D721Med (cell line): Measurements from ENCODE around the gene SUPT20H.

Source experiments
- DNase-seq: peaks from one replicate; pipeline ENCODE4 v3.0.0; 2011; ENCODE audit warnings: low spot score; ENCODE audit not compliant: insufficient read length
- FAIRE-seq: peaks from 2 replicates; lab custom pipeline; 2011; peaks lifted over from hg19 to GRCh38; lab: Jason Lieb, UNC
- CTCF ChIP-seq: IDR thresholded peaks from 2 replicates; pipeline ENCODE4 v1.5.1; 2012; ENCODE audit warnings: mild to moderate bottlenecking, control low read depth; ENCODE audit not compliant: insufficient read depth; ENCODE audit errors: missing control alignments

The SUPT20H gene

GRCh38 chr13:37102896-37103295 lies 43.4 kb upstream of the SUPT20H start:
- no peak for DNase-seq
- FAIRE-seq, result no peak
- no peak for TF ChIP-seq CTCF

GRCh38 chr13:37101201-37101600 lies 41.7 kb upstream of the SUPT20H start:
- DNase-seq (no peak), FAIRE-seq (no peak)
- TF ChIP-seq CTCF, result no peak

- no peak for DNase-seq
- no peak for TF ChIP-seq CTCF
- no peak for FAIRE-seq
Measured at GRCh38 chr13:37100731-37101130, 41.2 kb upstream of the SUPT20H start.

GRCh38 chr13:37097076-37097475 lies 37.6 kb upstream of the SUPT20H start:
- FAIRE-seq (peak; percentile 6), DNase-seq (no peak)
- TF ChIP-seq CTCF, result no peak

- no peak for FAIRE-seq
- DNase-seq, result no peak
Measured at GRCh38 chr13:37094840-37095239, 35.4 kb upstream of the SUPT20H start.

GRCh38 chr13:37094099-37094498 lies 34.6 kb upstream of the SUPT20H start:
- DNase-seq (no peak), FAIRE-seq (no peak)
- TF ChIP-seq CTCF, result no peak

More at GRCh38 chr13:37094840-37095239, 35.4 kb upstream of the SUPT20H start:
- TF ChIP-seq CTCF, result no peak

- DNase-seq, result no peak
- no peak for TF ChIP-seq CTCF
- no peak for FAIRE-seq
Measured at GRCh38 chr13:37091835-37092234, 32.3 kb upstream of the SUPT20H start.
